Measurements from ENCODE around the gene CPAMD8. TPM values are rescaled to one million over a fixed set of nuclear protein-coding genes. Genes with fewer than 3 reads are reported as not detected.

CPAMD8 gene
- total and polyA plus RNA-seq, 2 of the 8 experiments (the other 6 are each of a cell fraction or from before 2014, with no cell fraction given): 6.1 to 9.2 TPM

GRCh38 chr19:16861011-16861410, 165.6 kb downstream of the CPAMD8 start:
- WGBS, 2 experiments (ENCODE audit: extremely low coverage in 1 of 2, insufficient coverage in 1 of 2, insufficient read length in 1 of 2, insufficient replicate concordance in 2 of 2, low coverage in 1 of 2, low lambda C conversion rate in 2 of 2, missing lambda C conversion rate in 1 of 2): 88% methylated on average over 3 of the region's 3 CpGs; no CpG with 5 or more reads in 1 of the 2 experiments
- H2BK20ac ChIP-seq (ENCODE audit: low read length): no peak overlapping the region
- H3K14ac ChIP-seq (ENCODE audit: insufficient read length): no peak overlapping the region
- H3K4me3 ChIP-seq (ENCODE audit: extremely low read depth in 1 of 4, insufficient read depth in 2 of 4, low read depth in 3 of 4, low read length in 4 of 4): no peak overlapping the region
- H2AK5ac ChIP-seq (ENCODE audit: low read depth, low read length): no peak overlapping the region
- H3K18ac ChIP-seq (ENCODE audit: extremely low read depth, low read length): no peak overlapping the region
- no peaks in the 10 kb centered on the region for H3K27me3 ChIP-seq (replicated peaks in 1 of 4; ENCODE audit: control insufficient read depth in 3 of 4, extremely low read depth in 1 of 4, insufficient read depth in 3 of 4, low read length in 3 of 4)
- no peak overlapping the region for H2BK15ac ChIP-seq (ENCODE audit: low read length)
- no peak overlapping the region for H2BK120ac ChIP-seq (replicated peaks; ENCODE audit: low read depth, low read length)
- FAIRE-seq (no peak), DNase-seq (ENCODE audit: low read depth in 1 of 2, low spot score in 2 of 2) (no peak)
- no peak overlapping the region for H3K23ac ChIP-seq (ENCODE audit: insufficient read length)
- CTCF ChIA-PET (ENCODE audit: partially characterized antibody): interaction anchor here (1.0 to 3.0 kb wide), 5 partner anchors 9 to 146 kb away, joined by 3 to 7 read pairs (median 3); no protein-coding TSS in a partner anchor
- no peak overlapping the region for H3K27ac ChIP-seq (ENCODE audit: low read depth, low read length)
- H3K36me3 ChIP-seq (ENCODE audit: control insufficient read depth in 2 of 4, insufficient read depth in 4 of 4, low read length in 3 of 4): peaks cover 13 to 38% (median 25%) of the 10 kb centered on the region in 4 experiments; a peak in 7 of 8 replicates
- no peak overlapping the region for H4K8ac ChIP-seq (ENCODE audit: extremely low read depth, insufficient read depth, low read length)
- H3K4ac ChIP-seq (replicated peaks; ENCODE audit: insufficient read length, low read depth, low read length): no peak overlapping the region
- H3K9ac ChIP-seq (replicated peaks in 1 of 4; ENCODE audit: extremely low read depth in 1 of 4, low read depth in 3 of 4, low read length in 3 of 4): no peak overlapping the region
- no peak overlapping the region for H2BK5ac ChIP-seq (ENCODE audit: low read depth, low read length)
- H3K79me2 ChIP-seq (ENCODE audit: control insufficient read depth in 1 of 2, insufficient read depth in 2 of 2, low read length in 2 of 2): no peaks in the 10 kb centered on the region
- H3K4me2 ChIP-seq (ENCODE audit: insufficient read depth in 1 of 2, low read depth in 2 of 2, low read length in 2 of 2): no peak overlapping the region
- H3K79me1 ChIP-seq (ENCODE audit: low read depth, low read length): 0 out of 2 replicates have a peak, but pooled peaks cover 2% of the 10 kb centered on the region
- no peaks in the 10 kb centered on the region for H3K4me1 ChIP-seq (replicated peaks in 1 of 4; ENCODE audit: control insufficient read depth in 3 of 4, insufficient read depth in 4 of 4, low read length in 3 of 4)
- H4K91ac ChIP-seq (replicated peaks; ENCODE audit: insufficient read length, low read length): no peak overlapping the region
- H3K56ac ChIP-seq (replicated peaks; ENCODE audit: insufficient read length, low read depth, low read length): no peak overlapping the region
- no peak overlapping the region for H2AFZ ChIP-seq (ENCODE audit: low read length)
- TF ChIP-seq RXRA (IDR thresholded peaks at IDR 0.05; ENCODE audit: insufficient read depth, low read depth, low read length) (no peak), MAX (IDR thresholded peaks at IDR 0.05) (no peak), CREB1 (IDR thresholded peaks at IDR 0.05) (no peak)
- H4K5ac ChIP-seq (ENCODE audit: insufficient read length, low read depth, low read length): no peak overlapping the region
- no peaks in the 10 kb centered on the region for H3K9me3 ChIP-seq (ENCODE audit: insufficient read depth in 2 of 2, low read depth in 1 of 2, low read length in 1 of 2)
- no peak overlapping the region for H2BK12ac ChIP-seq (ENCODE audit: low read depth, low read length)
- peaks cover 0 to 5% of the 10 kb centered on the region in 2 experiments for H4K20me1 ChIP-seq (replicated peaks in 1 of 2; ENCODE audit: control insufficient read depth in 1 of 2, insufficient read depth in 2 of 2, low read length in 2 of 2)
- POLR2A ChIA-PET (ENCODE audit: partially characterized antibody): interaction anchor here (1.4 kb wide), 1 partner anchor 88 kb away, joined by 4 read pairs; no protein-coding TSS in a partner anchor
- H3K23me2 ChIP-seq (ENCODE audit: low read depth, low read length): 0 out of 2 replicates have a peak, but pooled peaks cover 1% of the 10 kb centered on the region

Data from H1 (cell line).